Tibial nerve (tissue), 4 donors: Measurements from ENCODE around the gene MRPL54.

Experiments
- CTCF ChIP-seq, 5 experiments: fragments of 200-600 bp in 3 of 5; fragments of 450-650 bp in 2 of 5; sonication (generic) in 3 of 5; IDR thresholded peaks; one replicate each; pipeline ENCODE4 v1.5.1; 2016 to 2019; ENCODE audit warnings: antibody characterized with exemption in 5 of 5, mild to moderate bottlenecking in 3 of 5, moderate library complexity in 2 of 5
- EP300 ChIP-seq, 2 donors: sonication (generic); formaldehyde crosslinking; IDR thresholded peaks; one replicate each; pipeline ENCODE4 v1.6.1; 2017; ENCODE audit warnings: antibody characterized with exemption in 2 of 2, mild to moderate bottlenecking in 1 of 2

GRCh38 chr19:3771906-3772455 is 9.5 kb downstream of the MRPL54 start, which contains the start of gene RAX2:
- no peak for TF ChIP-seq CTCF (IDR thresholded peaks at IDR 0.05)
- no peak for TF ChIP-seq EP300 (IDR thresholded peaks at IDR 0.05)
